HG03064 (cell line): ENCODE results near the gene ZBTB43.

ENCODE experiments used
- ATAC-seq: cut with Tn5 transposase; IDR thresholded peaks from one replicate; pipeline ENCODE4 v1.9.1; 2021; ENCODE audit warnings: low read depth; ENCODE audit not compliant: unreplicated experiment

The ZBTB43 gene

DNA sequence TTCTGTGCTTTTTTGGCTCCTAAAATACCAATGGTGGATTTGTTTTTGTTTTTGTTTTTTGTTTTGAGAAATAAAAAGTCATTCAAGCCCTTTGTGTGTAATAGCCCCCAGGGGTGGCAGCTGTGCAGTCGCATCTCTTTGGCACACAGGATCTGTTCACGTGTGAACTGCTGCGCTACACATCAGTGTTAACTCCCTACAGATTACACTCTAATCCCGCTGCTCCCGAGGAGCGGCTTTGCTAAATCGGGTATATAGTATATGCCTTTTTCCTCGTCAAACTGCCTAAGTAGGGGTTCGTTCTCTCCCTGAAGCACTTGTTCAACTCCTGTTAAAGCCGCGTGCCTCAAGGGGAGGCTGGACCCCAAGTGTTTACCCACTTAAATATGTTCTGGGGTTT is 77.9 kb downstream of the ZBTB43 start:
- ATAC-seq = no peak

DNA sequence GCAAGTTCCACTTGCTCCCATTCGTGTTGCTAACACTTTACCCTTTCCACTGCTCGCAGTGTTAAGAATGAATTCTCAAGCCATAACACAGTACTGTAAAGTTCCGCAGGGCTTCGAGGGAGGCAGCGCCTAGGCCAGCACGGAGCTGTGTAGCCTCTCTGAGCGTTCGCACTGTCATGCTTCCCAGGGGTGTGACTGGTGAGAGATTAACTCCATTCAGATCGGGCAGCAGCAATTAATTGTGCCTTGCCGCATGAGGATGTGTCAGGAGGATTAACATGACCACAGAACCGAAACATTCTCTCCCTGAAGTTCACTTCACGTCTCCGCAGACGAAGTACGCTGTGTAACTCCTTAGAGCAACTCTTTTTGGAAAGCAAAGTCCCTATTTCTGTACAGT is 78.8 kb downstream of the ZBTB43 start:
- ATAC-seq = no peak

DNA sequence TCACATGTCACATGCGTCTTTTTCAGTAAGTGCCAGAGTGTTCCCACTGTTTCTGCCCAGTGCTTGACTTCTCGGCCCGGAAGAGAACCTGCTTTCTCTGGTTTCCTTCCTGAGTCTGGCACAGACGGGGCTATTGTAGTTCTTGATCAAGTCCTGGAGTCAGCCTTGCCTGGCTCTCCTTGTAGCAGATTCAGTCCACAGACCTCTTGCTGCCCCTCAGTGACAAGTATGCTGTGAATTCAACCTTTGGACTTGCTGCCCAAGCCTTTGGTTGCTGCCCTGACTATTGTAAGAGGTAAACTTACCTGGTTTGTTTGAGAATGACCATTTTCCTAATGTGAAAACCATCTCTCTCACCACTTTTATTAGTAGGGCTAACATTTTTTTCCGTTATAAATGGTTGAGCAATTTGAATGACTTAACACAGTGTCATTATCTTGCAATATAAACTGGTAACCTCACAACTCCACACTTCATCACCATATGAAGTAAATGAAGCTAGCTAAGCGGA is 80.3 kb downstream of the ZBTB43 start:
- ATAC-seq = no peak

DNA sequence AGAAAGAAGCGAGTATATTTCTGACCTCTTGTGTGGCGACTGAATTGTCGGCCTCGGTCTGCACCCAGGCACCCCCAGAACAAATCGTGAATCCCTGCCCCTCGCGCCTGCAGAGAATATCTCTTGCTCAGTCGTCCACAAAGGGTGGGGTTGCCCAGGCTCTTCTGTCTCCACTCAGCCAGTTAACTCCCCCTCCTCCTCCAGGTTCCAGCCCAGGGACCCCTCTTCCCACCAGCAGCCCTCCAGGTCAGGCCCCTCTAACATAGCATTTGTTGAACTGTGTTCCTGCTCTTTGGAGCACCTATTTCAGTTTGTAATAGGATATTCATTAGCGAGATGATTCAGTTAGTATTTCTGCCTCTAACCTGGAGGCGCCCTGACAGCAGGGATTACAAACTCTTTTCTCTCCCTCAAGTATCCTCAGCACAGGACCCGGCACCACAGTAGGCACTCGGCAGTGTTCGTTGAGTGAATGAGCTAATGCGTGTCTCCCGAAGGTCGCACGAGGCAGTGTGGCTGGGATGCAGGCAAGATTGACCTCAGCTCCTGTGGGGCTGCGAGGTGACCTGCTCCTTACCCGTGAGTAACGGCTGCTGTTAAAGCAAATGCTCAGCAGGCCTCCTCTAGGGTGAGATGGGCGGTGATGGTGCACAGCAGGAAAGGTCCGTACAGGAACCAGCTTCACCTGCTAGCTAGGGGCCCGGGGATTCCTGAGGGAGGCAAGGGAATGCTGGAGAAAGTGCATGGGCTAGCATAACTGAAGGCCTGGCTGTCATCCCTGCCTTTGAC is 81.4 kb downstream of the ZBTB43 start:
- no peak for ATAC-seq

DNA sequence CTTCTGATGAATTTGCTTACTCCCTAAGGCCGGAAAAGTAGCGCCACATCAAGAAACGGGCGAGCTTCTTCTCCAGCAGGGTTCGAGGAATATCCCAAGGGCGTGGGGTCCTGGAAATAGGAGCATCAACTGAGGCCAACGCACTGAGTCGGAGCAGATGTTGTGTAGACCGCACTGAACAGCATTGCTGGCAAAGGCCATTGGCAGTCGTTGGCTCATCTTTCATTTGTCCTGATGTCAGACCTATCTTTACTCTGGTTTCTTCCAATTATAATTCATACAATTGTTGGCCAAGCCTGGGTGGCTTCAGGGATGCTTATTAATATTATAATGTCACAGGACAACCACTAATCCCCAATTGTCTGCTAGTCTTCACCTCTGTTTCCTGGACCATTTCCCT is 82.1 kb downstream of the ZBTB43 start:
- no peak for ATAC-seq
